ENCODE measurements around the gene RAB26.
"Not testable (repeated sequence)": the region's sequence is repeated elsewhere in the genome, so short reads cannot be mapped to it uniquely, and the experiment has no call there.

DNA sequence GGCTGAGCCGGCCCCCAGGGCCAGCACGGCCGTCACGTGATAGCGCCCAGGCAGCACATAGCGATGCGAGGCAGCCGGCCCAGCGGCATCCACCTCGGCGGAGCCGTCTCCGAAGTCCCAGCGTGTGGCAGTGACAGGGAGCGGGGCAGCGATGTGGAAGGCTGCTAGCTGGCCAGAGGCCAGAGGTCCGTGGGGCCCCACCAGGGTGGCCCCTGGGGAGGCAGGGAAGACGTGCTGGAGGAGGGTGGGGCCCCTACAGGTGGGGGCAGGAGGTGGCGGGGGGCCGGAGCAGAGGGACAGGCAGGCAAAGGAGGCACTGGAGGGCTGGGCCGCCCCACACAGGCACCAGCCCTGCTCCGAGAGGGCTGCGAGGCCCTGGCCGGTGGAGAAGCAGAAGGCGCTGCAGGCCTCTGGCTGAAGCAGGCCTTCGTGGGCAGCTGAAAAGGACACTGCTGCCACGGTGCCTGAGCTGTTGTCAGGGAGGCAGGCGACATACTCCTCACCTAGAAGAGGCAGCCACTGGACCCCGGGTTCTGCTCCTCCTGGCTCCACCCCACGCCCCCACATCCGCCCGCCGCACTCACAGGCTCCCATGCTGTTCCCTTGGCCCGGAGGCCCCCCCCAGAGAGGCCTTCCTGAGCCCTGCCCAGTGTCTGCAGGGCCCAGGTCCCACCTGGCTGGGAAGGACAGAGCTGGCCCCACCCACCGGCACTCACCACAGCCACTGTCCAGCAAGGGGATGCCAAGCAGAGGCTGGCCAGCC is 30.3 kb upstream of the RAB26 start:
- TF ChIP-seq POLR2A (IDR thresholded peaks at IDR 0.05; ENCODE audit: low read length); GATA1 (IDR thresholded peaks at IDR 0.05; ENCODE audit: low read depth, low read length): not testable (repeated sequence)
